ENCODE results near the gene SMCO3.

SMCO3 gene

GRCh38 chr12:14814014-14814413, at the start of gene SMCO3:
SMCO3 (minus strand) TSS chr12:14814182; CDS start chr12:14806680, 7,502 bp downstream.
- no peak for DNase-seq (ENCODE audit: low spot score)

- DNase-seq (ENCODE audit: low spot score) = no peak
These were observed 46.5 kb upstream of the SMCO3 start for GRCh38 chr12:14860490-14860889.

GRCh38 chr12:14858513-14858912, 44.5 kb upstream of the SMCO3 start:
- no peak for DNase-seq (ENCODE audit: low spot score)

GRCh38 chr12:14854586-14855183, 40.7 kb upstream of the SMCO3 start:
- no peak for DNase-seq (ENCODE audit: low spot score)

- DNase-seq (ENCODE audit: low spot score) = no peak
These were observed 40.0 kb upstream of the SMCO3 start for GRCh38 chr12:14853961-14854360.

GRCh38 chr12:14852880-14853279, 38.9 kb upstream of the SMCO3 start:
- no peak for DNase-seq (ENCODE audit: low spot score)

- no peak for DNase-seq (ENCODE audit: low spot score)
These were observed 37.1 kb upstream of the SMCO3 start for GRCh38 chr12:14850929-14851663.

GRCh38 chr12:14849661-14850060, 35.7 kb upstream of the SMCO3 start:
- DNase-seq (ENCODE audit: low spot score) = peak; percentile 79

- DNase-seq (ENCODE audit: low spot score) = no peak
These were observed 33.0 kb upstream of the SMCO3 start for GRCh38 chr12:14846876-14847580.

- no peak for DNase-seq (ENCODE audit: low spot score)
These were observed 32.1 kb upstream of the SMCO3 start for GRCh38 chr12:14846042-14846587.

GRCh38 chr12:14845350-14845750, 31.4 kb upstream of the SMCO3 start:
- peak; percentile 67 for DNase-seq (ENCODE audit: low spot score)

GRCh38 chr12:14844401-14844800, 30.4 kb upstream of the SMCO3 start:
- DNase-seq (ENCODE audit: low spot score) = no peak

- DNase-seq (ENCODE audit: low spot score) = no peak
These were observed 29.5 kb upstream of the SMCO3 start, which contains the start of gene ART4 for GRCh38 chr12:14843425-14843887. ART4 (minus strand) TSS chr12:14843526; CDS start chr12:14843113, 413 bp downstream.

- DNase-seq (ENCODE audit: low spot score) = no peak
These were observed 28.3 kb upstream of the SMCO3 start for GRCh38 chr12:14842315-14842714.

- peak; percentile 51 for DNase-seq (ENCODE audit: low spot score)
These were observed 27.8 kb upstream of the SMCO3 start for GRCh38 chr12:14841761-14842160.

GRCh38 chr12:14840616-14841015, 26.6 kb upstream of the SMCO3 start:
- DNase-seq (ENCODE audit: low spot score) = no peak

- no peak for DNase-seq (ENCODE audit: low spot score)
These were observed 25.3 kb upstream of the SMCO3 start for GRCh38 chr12:14839262-14839661.

GRCh38 chr12:14836336-14837210, 22.6 kb upstream of the SMCO3 start:
- DNase-seq (ENCODE audit: low spot score) = no peak

- DNase-seq (ENCODE audit: low spot score) = no peak
These were observed 20.5 kb upstream of the SMCO3 start for GRCh38 chr12:14834509-14834908.

- DNase-seq (ENCODE audit: low spot score) = no peak
These were observed 20.0 kb upstream of the SMCO3 start for GRCh38 chr12:14833952-14834351.

- DNase-seq (ENCODE audit: low spot score) = no peak
These were observed 19.4 kb upstream of the SMCO3 start for GRCh38 chr12:14833336-14833735.

GRCh38 chr12:14828892-14829291, 14.9 kb upstream of the SMCO3 start:
- no peak for DNase-seq (ENCODE audit: low spot score)
